Embryonic facial prominence (tissue), 1 donor: ENCODE results near the gene CEACAM20.
"Not testable (repeated sequence)": the region's sequence is repeated elsewhere in the genome, so short reads cannot be mapped to it uniquely, and the experiment has no call there.

Source experiments
- DNase-seq: peaks from one replicate; pipeline ENCODE4 v3.0.0-alpha.2; 2016; ENCODE audit errors: extremely low spot score

Gene CEACAM20

DNA sequence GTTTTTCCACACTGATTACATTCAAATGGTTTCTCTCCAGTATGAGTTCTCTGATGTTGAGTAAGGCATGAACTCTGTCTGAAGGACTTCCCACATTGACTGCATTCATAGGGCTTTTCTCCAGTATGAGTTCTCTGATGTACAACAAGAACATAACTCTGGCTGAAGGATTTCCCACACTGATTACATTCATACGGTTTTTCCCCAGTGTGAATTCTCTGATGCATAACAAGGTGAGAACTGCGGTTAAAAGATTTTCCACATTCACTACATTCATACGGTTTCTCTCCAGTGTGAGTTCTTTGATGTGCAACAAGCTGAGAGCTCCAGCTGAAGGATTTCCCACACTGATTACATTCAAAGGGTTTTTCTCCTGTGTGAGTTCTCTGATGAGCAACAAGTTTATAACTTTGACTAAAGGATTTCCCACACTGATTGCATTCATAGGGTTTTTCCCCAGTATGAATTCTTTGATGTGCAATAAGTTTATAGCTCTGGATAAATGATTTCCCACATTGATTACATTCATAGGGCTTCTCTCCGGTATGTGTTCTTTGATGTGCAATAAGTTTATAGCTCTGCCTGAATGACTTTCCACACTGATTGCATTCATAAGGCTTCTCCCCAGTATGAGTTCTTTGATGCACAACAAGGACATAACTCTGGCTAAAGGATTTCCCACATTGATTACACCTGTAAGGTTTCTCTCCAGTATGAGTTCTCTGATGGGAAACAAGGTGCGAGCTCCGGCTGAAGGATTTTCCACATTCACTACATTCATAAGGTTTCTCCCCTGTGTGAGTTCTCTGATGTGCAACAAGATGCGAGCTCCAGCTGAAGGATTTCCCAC, 52.7 kb downstream of the CEACAM20 start:
- no peak for DNase-seq

DNA sequence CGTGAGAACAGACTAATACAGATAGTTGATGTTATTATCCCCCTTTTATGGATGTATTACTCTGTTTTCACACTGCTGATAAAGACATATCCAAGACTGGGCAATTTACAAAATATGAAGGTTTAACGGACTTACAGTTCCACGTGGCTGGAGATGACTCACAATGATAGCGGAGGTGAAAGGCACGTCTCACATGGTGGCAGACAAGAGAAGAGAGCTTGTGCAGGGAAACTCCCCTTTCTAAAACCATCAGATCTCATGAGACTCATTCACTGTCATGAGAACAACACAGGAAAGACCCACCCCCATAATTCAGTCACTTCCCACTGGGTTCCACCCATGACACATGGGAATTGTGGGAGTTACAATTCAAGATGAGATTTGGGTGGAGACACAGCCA, 60.7 kb downstream of the CEACAM20 start:
- not testable (repeated sequence) for DNase-seq

DNA sequence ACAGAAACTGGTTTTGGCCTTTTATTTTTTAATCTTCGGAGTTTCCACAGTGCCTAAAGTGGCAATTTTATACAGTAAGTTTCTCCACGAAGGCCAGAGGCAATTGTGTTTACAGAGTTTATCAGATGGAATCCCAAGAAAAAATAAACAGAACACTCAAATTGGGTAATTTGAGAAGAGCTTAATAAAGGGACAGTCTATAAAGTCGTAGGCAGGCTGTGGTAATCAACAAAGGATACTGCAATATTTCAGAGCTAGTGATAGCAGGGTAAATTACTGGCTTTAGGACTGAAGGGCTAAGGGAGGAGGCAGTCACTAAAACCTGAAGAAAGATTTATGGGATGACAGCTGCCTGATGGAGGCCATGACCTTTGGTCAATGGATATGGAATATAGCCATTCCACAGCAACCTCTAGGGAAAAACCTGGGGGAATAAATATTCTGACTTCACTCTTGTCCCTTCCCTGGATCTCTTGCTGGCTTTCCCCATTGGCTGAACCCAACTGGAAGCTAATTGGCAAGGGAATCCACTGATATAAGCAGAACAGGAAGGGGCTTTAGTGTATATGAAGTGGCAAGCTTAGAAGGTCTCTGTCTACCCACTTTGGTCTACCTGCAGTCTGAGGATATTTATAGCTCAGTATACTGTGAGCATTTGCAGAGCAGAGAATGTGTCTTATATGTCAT, 66.7 kb downstream of the CEACAM20 start:
- DNase-seq, result not testable (repeated sequence)
